Suprapubic skin (tissue), 3 donors: ENCODE results near the gene RAB33B.

Experiments used
- EP300 ChIP-seq: sonication (generic); formaldehyde crosslinking; IDR thresholded peaks from one replicate; pipeline ENCODE4 v1.6.1; 2017; ENCODE audit warnings: antibody characterized with exemption
- POLR2A ChIP-seq, 2 donors: fragments of 450-650 bp; IDR thresholded peaks; one replicate each; pipeline ENCODE4 v1.6.1; 2017; ENCODE audit warnings: antibody characterized with exemption in 2 of 2, mild to moderate bottlenecking in 2 of 2, moderate library complexity in 2 of 2
- TF ChIP-seq, protein P1 (sequence below), 2 donors: fragments of 200-600 bp in 1 of 2; fragments of 450-650 bp in 1 of 2; sonication (generic) in 1 of 2; IDR thresholded peaks; one replicate each; pipeline ENCODE4 v1.5.1; 2016 to 2019; ENCODE audit warnings: antibody characterized with exemption in 2 of 2, mild to moderate bottlenecking in 1 of 2, moderate library complexity in 1 of 2

- TF ChIP-seq, protein P1, sequence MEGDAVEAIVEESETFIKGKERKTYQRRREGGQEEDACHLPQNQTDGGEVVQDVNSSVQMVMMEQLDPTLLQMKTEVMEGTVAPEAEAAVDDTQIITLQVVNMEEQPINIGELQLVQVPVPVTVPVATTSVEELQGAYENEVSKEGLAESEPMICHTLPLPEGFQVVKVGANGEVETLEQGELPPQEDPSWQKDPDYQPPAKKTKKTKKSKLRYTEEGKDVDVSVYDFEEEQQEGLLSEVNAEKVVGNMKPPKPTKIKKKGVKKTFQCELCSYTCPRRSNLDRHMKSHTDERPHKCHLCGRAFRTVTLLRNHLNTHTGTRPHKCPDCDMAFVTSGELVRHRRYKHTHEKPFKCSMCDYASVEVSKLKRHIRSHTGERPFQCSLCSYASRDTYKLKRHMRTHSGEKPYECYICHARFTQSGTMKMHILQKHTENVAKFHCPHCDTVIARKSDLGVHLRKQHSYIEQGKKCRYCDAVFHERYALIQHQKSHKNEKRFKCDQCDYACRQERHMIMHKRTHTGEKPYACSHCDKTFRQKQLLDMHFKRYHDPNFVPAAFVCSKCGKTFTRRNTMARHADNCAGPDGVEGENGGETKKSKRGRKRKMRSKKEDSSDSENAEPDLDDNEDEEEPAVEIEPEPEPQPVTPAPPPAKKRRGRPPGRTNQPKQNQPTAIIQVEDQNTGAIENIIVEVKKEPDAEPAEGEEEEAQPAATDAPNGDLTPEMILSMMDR (IDR thresholded peaks at IDR 0.05): no peak
- no peak for TF ChIP-seq EP300
- no peak for TF ChIP-seq POLR2A (IDR thresholded peaks at IDR 0.05)
Measured at GRCh38 chr4:139521754-139522401, 68.0 kb downstream of the RAB33B start.
